SKM-1 treated with dmso at 0.1 percent for 144 hours (cell line): ENCODE data around the gene MCM8.

ENCODE experiments used
- DNase-seq: peaks from one replicate; lab custom pipeline; 2025; ENCODE audit not compliant: unreplicated experiment; lab: John Stamatoyannopoulos, UW

MCM8 gene

DNA sequence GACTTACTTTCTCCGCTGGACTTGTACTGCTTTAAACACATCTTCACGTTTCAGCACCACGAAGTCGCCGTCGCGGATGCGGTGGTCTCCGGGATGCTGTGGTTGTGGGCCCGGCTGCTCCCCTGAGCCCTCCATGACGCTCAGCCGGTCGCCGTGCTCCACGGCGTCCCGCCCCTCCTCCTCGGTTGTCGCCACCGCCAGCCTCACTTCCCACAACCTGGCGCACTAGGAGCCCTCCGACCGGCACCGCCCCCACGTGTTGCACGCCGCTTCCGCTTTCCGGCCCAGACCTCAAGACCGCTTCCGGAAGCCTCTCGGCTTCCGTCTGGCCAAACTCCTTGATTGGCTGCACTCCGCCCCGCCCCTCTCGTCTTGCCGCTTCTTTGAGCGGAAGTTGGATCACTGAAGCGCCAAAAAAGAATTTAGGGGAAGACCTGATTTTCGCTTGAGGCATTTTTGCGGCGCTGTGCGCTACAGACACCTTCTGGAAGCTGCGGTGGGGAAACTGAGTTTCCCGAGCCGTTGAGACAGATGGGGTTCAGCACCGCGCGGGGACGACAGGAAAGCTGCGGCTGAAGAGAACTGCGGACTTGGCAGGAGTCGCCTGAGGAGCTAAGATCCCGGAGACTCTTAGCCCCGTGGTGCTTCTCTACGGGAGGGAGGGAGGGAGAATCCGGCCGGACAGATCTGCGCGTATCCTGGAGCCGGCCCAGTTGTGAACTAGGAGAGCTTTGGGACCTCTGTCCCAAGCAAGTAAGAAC lies at the start of gene MCM8, which contains the start of gene TRMT6:
Gene MCM8 (plus strand): TSS at position 382 of the 761 bp plus-strand sequence. CDS start 1,364 bp downstream, outside the sequence.
Gene TRMT6 (minus strand): TSS at position 263 of the 761 bp plus-strand sequence. CDS start 128 bp downstream, at position 135.
- DNase-seq = peak; percentile 86

DNA sequence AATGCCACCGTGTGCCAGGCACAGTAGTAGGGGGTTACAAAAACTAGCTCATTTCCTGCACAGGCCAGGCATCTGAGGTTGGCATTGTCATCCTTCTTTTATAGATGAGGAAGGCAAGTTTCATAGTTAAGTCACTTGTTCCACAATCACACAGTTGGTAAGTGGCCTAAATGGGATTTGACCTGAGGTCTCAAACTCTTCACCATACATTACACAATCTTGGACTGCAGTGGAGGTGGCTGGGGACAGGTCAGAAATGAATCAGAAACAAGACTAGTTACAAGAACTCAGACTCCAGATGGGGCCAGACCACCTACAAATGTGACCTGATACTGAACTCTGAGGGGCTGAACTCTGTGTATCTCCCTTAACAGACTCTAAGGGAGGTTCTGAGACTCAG lies 49.5 kb upstream of the MCM8 start:
- no peak for DNase-seq

DNA sequence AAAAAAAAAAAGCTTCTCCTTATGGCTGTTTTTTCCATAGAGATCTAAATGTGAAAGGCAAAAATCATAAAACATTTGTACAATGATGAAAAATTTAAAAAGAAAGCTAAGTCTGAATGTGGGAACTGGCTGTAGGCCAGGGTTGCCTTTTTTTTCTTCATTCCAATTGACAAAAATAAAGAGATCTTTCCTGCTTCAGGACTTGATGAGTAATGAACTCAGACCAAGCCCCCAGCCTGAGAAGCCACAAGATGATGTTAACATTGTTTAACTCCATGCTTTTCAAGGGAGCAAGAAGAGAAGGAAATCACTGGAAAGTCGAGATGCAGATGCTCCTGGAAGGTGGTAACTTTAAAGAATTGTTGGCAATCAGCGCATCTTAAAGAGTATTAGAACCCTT lies 41.5 kb upstream of the MCM8 start:
- no peak for DNase-seq

DNA sequence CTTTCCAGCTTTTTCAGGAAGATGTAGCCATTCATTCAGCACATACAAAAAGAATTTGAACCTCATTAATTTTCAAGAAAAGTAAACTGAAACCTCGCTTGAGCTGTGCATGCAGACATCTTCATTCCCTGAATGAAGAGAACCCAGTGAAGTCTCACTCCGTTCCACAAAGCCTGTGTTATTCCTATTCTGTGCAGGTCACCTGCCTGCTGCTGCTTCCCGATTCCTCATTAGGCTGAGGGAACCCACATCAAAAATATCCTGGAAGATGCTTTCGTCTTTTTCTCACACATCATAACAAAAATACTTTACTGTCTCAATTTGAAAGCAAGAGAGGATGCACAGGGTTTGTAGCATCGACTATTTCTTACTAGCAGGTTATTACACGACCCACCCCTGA lies 40.3 kb upstream of the MCM8 start:
- DNase-seq = no peak

GRCh38 chr20:5913166-5913565 lies 37.3 kb upstream of the MCM8 start:
- no peak for DNase-seq

GRCh38 chr20:5914859-5915258 lies 35.6 kb upstream of the MCM8 start:
- DNase-seq = no peak

DNA sequence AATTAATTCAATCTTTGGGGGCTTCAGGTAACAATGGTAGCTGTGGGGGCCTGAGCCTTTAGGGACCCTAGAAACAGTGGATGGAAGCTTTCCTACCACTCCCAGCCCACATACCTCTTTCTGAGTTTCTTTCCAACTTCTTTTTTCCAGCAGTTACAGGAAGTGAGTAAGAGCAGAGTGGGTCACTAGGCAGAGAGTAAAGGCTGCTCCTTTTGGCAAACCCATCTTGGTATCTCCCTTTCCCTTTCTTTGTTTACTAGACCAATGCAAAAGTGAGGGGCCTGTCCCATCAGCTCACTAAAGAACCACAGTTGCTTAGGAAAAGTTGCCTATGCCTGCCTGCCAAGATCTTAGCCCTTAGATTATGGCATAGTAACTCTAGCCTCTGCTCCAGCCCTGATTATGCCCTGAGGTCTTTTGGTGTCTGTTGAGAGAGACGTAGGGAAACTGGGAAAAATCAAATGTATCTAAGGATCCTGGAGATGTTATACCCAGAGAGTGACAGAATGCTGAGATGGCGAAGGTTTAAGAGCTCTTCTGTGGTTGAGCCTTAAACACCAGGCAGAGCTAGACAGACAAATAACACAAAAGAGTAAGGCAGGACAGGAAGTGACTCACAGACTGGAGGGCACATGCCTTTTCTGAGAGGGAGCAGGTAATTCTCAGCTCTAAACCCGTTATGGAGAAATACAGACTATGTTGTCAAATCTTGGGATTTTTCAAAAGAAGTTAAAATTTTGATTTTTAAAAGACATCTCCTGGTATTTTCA lies 31.4 kb upstream of the MCM8 start:
- DNase-seq = no peak

DNA sequence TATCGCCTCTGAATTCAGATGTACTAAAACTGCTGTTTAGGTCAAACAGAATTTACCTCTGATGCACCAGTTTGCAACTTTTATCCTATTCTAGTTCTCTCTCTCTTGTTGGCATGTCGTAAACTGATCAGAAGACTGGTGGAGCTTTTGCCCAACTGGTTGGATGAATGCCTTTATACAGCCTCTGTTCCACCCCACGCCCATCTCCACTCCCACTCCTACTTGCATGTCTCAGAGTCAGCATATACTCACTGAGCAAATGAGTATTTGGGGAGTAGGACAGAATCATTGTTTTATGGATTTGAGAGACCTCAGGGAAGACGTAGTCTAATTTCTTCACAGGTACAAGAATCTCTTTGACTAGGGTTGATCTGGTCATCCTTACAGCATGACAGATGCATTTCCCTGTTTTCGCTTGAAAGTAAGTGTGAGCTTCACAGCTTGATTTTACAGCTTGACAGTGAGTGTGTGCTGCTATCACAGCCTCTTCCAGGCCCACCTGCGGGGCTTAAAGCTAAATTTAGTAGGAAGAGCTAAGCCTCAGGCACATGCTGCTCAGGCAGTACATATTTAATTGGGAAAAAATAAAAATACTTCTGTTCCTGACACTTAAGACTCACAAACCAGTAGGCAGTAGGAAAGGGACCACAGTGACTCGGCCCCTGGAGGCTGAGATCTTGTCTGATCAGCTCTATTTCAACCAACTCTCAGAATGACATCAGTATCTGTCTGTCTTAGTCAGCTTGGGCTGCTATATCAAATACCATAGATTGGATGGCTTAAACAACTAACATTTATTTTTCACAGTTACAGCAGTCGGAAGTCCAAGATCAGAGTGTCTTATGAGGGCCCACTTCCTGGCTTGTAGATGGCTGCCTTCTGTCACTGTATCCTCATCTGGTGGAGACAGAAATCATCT lies 30.6 kb upstream of the MCM8 start:
- DNase-seq = no peak

DNA sequence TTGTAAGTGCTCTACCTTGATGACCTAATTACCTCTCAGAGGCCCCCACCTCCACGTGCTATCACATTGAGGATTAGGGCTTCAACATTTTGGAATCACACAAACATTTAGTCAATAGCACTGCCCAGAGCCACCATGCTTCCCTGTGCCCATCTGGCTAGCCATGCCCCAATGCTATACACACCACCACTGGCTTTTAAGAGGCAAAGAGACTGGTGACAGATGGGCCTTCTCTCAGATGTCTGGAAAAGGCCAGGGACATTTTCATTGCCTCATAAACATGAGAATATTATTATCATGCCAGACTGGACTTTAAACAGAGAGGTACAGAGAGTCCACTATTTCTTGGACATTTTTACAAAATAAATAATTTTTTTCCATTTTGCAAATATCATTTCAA lies 29.9 kb upstream of the MCM8 start:
- no peak for DNase-seq

DNA sequence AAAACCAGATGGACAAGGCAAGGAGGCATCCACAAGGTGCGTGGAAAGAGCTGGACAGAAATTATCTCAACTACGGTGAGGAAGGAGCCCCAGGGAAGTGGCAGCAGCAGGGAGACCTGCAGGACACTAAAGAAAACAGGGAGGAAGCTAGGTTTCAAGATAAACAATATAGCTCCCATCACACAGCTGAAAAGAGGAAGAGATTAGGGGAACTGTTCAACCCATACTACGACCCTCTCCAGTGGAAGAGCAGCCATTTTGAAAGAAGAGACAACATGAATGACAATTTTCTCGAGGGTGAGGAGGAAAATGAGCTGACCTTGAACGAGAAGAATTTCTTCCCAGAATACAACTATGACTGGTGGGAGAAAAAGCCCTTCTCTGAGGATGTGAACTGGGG lies 27.0 kb upstream of the MCM8 start:
- no peak for DNase-seq

GRCh38 chr20:5925551-5925950 lies 24.9 kb upstream of the MCM8 start:
- no peak for DNase-seq

DNA sequence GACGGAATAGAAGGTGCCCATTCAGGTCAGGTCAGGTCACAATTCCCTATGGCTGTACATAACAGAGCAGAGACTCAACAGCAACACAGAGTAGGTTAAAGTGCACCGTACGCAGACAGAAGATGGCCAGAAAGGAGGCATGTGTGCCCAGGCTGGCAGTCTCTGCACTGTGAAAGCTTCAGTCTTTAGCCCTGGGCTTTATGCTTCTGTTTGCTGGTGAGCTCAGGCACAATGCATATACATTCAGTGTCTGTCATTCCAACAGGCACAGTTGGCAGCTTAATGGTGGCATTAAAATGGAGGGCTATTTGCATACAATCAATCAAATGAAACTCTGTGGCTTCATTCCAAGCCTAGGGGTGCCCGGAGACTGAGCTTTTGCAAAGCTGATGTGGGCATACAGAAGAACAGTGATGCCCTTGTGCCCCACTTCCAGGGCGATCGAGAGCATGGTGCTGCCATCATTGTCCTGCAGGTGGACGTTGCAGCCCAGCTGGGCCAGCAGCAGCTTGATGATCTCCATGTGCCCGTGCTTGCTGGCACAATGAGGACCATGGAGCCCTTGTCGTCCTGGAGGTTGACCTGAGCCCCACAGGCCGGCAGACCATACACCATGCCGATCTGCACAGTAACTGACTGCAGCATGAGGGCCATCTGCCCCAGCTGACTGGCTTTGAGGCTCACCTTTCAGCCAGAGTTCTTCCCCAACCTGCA lies 22.5 kb upstream of the MCM8 start:
- no peak for DNase-seq

GRCh38 chr20:5928836-5929715 lies 21.4 kb upstream of the MCM8 start:
- no peak for DNase-seq

- no peak for DNase-seq
These were observed 19.0 kb upstream of the MCM8 start for GRCh38 chr20:5931411-5931810.

GRCh38 chr20:5932796-5933195 lies 17.7 kb upstream of the MCM8 start:
- DNase-seq = no peak

GRCh38 chr20:5933802-5934436 lies 16.5 kb upstream of the MCM8 start:
- no peak for DNase-seq

DNA sequence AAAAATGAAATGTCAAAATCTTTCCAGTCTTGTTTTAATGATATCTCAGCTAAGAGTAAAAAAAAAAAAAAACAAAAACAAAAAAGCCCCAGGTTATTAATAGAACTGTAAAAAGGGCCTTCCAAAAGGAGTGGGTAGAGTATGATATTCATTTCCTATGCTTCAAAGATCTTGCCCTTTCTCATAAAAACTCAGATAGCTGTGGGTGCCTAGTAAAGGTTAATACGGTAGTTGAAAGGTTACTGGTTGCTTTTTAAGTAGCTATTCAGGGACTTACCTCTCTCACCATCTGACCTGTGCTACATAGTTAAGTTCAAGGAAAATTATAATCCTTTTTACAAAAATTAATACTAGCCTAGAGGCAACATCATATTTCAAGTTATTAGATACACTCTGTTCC lies 15.1 kb upstream of the MCM8 start:
- DNase-seq = no peak

- DNase-seq = no peak
These were observed 14.2 kb upstream of the MCM8 start for GRCh38 chr20:5936238-5936637.

GRCh38 chr20:5938456-5939029 lies 11.9 kb upstream of the MCM8 start:
- no peak for DNase-seq
